Embryonic facial prominence (tissue), 1 donor: ENCODE measurements around the gene UHMK1.
"Not testable (repeated sequence)": the region's sequence is repeated elsewhere in the genome, so short reads cannot be mapped to it uniquely, and the experiment has no call there.

Experiments
- DNase-seq: peaks from one replicate; pipeline ENCODE4 v3.0.0-alpha.2; 2016; ENCODE audit errors: extremely low spot score

Gene UHMK1, protein sequence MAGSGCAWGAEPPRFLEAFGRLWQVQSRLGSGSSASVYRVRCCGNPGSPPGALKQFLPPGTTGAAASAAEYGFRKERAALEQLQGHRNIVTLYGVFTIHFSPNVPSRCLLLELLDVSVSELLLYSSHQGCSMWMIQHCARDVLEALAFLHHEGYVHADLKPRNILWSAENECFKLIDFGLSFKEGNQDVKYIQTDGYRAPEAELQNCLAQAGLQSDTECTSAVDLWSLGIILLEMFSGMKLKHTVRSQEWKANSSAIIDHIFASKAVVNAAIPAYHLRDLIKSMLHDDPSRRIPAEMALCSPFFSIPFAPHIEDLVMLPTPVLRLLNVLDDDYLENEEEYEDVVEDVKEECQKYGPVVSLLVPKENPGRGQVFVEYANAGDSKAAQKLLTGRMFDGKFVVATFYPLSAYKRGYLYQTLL

DNA sequence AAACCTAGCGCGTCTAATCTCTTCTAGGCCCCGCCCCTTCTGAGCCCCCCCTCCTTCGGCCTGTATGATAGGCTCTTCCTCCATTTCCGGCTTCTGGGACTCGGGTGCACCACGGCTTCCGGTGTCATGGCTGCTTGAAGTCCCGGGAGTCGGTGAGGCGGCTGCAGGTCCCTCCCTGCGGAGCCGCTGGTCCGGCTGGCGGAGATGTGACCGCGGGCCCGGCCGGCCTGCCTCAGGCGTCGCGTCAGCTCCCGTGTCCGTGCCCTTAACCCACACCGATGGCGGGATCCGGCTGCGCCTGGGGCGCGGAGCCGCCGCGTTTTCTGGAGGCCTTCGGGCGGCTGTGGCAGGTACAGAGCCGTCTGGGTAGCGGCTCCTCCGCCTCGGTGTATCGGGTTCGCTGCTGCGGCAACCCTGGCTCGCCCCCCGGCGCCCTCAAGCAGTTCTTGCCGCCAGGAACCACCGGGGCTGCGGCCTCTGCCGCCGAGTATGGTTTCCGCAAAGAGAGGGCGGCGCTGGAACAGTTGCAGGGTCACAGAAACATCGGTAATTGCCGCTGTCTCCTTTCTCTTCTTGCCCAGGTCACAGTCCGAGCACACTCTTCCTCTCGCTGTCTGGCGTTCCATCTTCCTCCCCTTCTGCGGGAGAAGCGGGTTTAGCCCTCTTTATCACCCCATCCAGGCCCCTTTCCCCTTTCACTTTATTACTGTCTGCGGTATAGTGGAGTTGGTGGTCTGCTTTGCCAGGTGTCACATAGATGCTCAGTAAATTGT lies at the start of gene UHMK1:
TSS of gene UHMK1 (plus strand) at position 96 of the 773 bp plus-strand sequence. CDS start at position 279, 183 bp downstream.
- DNase-seq = peak; percentile 91

DNA sequence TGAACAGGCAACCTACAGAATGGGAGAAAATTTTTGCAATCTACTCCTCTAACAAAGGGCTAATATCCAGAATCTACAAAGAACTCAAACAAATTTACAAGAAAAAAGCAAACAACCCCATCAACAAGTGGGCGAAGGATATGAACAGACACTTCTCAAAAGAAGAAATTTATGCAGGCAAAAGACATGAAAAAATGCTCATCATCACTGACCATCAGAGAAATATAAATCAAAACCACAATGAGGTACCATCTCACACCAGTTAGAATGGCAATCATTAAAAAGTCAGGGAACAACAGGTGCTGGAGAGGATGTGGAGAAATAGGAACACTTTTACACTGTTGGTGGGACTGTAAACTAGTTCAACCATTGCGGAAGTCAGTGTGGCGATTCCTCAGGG lies 43.3 kb upstream of the UHMK1 start:
- DNase-seq = not testable (repeated sequence)

DNA sequence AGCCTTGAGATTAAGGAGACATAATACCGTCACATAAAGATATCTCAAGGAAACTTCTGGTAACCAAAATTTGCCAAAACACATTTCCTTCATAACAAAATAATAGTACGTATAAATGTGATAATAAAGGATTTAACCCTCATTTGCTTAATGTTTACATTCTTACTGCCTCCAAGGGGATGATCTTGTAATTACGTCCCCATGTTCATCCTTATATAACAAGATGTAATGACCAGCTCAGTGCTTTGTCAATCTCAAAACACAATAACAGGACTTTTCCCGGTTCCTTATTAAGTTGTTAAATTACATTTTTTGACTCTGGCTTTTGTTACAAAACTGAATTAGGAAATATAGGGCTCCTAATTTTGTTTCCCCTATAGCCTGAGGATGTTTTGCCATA lies 41.3 kb upstream of the UHMK1 start:
- no peak for DNase-seq

DNA sequence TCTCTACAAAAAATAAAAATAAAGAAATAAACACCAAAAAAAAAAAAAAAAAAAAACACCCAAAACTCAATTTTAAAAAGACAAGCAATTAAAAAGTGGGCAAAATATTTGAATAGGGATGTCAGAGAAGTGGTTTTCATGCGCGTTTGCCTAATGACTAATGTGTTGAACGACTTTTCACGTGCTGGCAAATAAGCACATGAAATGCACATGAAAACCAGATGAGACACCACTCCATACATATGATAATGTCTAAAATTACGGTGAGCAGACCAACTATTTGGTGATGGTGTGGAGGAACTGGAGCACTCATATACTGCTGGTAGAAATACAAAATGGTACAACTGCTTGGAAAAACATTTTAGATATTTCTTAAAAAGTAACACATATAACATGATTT lies 39.4 kb upstream of the UHMK1 start:
- DNase-seq = no peak

DNA sequence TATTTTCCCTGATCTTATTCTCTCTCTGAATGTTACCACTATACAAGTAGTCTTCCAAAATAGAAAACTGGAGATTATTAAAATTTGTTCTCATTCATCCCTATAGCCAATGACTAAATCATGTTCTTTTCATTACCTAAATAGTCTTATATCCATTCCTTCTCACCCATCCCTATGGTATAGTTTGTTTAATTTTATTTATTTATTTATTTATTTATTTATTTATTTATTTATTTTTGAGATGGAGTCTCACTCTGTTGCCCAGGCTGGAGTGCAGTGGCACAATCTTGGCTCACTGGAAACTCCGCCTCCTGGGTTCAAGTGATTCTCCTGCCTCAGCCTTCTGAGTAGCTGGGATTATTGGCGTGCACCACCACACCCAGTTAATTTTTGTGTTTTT lies 35.2 kb upstream of the UHMK1 start:
- DNase-seq = not testable (repeated sequence)

DNA sequence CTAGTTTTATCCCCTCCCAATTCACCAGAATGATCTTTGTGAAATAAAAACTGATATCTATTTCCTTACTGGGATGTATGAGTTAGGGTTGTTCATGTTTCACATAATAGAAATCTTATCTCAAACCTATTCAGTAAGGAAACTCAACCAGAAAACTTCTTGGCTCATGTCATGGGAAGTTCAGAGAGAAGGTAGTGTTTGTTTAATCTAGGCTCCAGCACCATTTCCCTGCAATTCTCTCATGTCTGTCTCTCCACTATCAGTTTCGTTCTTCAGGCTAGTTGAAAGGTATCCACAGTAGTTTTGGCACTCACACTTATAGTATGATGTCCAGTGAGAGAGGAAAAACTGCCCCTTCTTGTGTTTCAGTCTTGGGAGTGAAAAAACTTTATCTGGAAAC lies 34.6 kb upstream of the UHMK1 start:
- DNase-seq = peak; percentile 12

DNA sequence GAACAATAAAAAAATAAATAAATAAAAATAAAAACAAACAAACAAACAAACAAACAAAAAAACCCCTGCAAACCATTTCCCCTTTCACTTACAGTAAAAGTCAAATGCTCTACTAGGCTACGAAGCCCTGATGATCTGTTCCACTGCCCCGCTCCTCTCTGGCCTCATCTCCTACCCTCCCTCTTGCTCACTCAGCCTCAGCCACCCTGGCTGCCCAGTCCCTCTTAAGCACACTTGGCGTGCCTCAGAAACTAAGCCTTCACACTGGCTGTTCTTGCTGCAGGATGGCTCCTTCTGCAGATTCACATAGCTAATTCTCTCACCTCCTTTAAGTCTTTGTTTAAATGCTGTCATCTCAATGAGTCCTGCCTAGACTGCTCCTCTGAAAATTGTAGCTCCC lies 30.8 kb upstream of the UHMK1 start:
- no peak for DNase-seq

DNA sequence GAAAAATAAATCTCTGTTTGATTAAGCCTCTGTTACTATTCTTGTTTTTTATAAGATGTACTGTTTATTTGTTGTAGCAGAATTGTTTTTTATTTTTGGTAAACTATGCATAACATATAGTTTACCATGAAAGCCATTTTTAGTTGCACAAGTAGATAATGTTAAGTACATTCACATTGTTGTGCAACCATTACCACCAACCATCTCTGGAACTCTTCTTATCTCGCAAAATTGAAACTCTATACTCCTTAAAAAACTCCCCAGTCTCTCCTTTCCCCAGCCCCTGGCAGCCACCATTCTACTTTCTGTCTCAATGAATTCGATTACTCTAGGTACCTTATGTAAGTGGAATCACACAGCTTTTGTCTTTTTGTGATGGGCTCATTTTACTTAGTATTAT lies 27.4 kb upstream of the UHMK1 start:
- no peak for DNase-seq

DNA sequence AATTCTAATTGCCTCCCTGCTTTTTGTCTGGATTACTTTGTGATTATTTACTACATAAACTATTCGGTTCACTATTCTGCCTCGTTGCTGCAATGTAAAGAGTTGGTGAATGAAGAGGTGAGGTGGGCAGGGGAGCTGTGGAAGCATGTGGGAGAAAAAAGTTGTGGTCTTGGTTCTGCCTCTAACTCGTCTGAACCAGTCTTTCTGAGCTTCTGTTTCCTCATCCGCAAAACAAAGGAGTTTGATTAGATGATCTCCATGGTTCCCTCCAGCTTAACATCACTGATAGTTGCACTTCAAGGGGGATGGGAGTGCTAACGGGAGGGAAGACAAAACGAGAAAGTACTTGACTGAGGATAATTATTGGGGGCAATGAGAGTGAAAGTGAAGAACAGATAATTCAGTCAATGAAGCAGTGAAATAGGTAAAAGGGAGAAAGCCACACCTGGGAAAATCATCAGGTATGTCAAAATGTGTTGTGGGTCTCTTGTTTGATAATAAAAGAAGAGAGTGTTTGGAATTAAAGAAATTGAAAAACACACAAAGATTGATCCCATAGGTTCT lies 26.2 kb upstream of the UHMK1 start:
- DNase-seq = no peak

DNA sequence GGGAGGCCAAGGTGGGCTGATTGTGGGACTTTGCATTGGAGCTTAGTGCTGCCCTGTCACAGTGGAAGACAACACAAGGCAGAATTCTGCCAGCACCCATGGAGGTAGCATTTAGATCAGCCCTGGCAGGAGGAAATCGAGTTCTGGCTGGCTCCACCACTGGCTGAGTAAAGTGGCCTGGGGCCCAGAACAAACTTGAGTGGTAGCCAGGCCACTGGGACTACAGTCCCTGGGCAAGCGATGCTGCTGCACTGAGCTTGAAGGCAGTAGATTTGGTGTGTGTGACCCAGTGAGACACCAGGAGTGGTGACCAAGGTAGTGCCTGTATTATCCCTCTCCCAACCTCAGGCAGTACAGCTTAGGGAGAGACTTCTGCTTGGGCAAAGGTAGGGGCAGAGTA lies 22.5 kb upstream of the UHMK1 start:
- no peak for DNase-seq

DNA sequence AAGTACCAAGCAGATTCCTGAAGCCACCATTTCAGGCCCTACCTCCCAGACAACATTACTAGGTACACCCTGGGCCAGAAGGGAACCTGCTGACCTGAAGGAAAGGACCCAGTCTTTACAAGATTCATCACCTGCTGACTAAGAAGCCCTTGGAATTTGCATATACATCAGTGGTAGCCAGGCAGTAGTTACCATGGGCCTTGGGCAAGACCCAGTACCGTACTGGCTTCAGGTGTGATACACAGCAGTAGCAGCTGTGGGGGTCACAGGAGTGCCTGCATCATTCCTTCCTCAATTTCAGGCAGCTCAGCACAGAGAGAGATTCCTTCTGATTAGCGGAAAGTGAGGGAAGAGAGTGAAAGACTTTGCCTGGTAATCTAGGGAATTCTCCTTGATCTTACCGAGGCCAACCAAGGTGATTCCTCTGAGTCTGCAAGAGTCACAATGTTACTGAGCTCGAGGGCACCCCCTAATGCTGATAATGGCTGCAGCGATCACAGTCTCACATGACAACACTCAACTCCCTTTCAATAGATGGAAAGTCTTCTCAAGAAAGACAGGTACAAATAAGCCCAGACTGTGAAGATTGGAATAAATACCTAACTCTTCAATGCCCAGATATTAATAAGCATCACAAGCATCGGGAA lies 22.0 kb upstream of the UHMK1 start:
- DNase-seq = no peak

DNA sequence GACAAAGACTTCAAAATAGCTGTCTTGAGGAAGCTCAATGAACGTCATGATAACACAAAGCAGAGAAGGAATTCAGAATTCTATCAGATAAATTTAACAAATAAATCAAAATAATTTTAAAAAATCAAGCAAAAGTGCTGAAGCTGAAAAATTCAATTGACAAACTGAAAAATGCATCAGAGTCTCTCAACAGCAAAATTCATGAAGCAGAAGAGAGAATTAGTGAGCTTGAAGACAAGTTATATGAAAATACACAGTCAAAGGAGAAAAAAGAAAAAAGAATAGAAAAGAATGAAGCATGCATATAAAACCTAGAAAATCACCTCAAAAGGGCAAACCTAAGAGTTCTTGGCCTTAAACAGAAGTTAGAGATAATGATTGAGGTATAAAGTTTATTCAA lies 21.0 kb upstream of the UHMK1 start:
- no peak for DNase-seq

DNA sequence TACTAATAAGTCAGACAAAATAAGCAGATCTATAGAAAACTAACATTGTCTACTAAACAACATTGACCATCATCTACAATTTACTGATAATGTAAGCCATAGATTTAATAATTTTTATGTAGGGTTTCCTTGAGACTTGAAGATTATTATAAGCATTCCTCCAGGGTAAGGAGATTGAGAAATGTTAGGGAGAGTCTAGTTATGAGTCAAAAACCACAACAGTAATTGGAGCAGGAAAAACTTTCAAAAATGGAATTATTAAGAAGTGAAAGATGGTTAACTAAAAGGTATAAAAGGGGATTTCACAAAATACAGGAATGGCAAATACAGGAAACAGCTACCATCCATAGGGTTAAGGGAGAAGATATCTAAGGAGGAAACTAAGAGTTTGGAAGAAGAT lies 12.4 kb upstream of the UHMK1 start:
- DNase-seq = no peak

DNA sequence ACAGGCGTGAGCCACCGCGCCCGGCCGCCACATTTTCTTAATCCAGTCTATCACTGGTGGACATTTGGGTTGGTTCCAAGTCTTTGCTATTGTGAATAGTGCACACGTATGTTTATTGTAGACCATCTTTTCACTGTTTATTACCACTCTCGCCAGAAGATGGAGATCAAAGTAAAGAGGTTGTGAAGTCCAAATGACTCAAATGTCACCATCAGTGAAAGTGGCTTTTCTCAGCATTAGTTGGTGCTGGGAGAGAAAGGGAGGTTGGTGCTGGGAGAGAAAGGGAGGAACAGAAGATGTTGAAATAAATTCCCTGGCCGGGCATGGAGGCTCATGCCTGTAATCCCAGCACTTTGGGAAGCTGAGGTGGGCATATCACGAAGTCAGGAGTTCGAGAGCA lies 10.4 kb upstream of the UHMK1 start:
- DNase-seq = no peak

DNA sequence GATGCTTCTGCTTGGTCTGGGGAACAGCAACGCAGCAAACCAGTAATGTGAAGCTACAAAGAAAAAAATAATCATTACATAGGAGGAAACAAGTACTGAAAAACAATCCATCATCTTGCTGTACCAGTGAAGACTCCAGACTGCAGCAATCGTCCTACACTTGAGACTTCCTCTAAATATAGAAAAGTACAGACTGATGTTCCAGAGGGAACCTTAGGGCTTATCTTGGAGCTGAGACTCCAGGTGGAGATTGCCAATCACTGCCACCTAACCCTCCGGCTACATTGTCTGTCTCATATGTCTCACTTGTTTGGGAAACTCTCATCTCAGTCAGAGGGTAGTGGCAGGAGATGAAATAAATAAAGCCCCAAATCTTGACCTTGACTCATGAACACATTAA lies 9.4 kb upstream of the UHMK1 start:
- DNase-seq = no peak

DNA sequence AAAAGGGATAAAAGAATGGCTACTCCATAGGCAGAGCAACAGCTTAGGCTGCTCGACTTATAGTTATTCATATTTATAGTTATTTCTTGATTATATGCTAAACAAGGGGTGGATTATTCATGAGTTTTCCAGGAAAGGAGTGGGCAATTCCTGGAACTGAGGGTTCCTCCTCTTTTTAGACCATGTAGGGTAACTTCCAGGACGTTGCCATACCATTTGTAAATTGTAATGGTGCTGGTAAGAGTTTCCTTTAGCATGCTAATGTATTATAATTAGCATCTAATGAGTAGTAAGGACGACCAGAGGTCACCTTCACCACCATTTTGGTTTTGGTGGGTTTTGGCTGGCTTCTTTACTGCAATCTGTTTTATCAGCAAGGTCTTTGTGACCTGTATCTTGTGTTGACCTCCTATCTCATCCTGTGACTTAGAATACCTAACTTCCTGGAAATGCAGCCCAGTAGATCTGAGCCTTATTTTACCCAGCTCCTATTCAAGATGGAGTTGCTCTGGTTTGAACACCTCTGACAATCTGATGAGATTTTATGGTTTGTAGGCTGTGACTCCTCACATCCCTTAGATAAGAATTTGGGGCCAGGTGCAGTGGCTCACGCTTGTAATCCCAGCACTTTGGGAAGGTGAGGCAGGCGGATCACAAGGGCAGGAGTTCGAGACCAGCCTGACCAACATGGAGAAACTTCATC lies 1.9 kb upstream of the UHMK1 start:
- not testable (repeated sequence) for DNase-seq

DNA sequence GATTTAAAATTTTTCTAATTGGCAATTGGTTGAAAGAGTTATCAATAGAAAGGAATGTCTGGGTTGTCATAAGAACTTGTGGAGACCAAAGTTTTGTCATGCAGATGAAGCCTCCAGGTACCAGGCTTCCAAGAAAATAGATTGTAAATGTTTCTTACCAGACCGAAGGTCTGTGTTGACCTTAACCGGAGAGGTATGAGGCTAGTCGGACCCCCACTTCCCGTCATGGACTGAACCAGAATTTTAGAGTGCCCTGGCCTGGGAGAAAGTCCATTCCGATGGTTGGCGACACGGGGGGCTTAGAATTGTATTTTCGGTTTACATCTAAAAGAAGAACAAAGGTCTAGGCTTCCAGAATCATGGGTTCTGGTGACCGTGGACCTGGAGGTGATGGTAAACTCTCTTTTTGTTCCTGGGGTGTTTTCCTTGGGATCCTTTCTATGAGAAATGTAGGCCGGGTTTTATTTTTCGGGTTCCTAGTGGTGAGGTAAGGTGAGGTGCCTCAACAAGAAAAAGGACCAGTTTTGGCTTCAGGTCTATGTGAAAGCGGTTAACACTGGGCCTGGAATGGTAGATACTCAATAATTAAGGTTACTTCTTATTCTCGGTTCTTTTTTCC lies 405 bp upstream of the UHMK1 start:
- DNase-seq = no peak

DNA sequence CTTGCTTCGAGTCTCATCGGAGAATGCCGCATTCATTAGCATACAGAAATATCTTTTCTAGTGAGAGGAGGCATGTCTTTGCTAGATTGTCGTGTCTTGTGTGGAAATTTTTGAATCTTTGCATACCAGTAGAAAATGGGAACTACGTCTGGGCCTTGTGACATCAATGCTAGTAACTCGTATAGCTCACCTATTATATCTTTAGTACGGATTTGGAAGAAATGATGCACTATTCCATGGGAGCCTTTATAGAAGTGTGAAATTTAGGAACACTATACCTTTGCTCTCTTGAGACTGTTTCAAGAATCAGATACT lies 835 bp downstream of the UHMK1 start:
- no peak for DNase-seq

DNA sequence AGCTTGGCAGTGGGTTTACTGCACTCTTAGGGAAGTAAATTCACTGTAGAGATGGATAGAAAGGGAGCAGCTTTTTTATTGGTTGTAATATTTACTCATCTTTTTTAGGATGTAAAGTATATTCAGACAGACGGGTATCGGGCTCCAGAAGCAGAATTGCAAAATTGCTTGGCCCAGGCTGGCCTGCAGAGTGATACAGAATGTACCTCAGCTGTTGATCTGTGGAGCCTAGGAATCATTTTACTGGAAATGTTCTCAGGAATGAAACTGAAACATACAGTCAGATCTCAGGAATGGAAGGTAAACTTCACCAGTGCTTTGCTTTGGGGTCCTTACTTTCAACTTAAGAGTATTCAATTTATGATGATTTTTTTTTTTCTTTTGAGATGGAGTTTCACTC lies 3.2 kb downstream of the UHMK1 start:
- no peak for DNase-seq

DNA sequence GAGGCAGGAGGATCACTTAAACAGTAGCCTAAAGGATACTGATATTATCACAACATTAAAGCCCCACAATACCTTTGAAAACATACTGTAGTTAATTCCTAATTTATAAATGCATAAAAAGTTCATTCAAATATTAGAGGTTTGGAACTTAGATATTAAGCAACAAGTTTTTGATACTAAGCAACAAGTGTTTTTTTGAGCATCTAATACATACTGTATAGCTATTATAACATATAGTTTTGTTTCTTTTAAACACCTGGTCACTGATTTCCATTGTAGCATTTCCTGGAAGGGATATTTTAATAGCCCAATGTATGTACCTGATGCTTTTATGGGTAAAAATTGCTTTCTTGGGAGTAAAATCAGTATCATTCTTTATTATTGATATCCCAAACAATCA lies 4.5 kb downstream of the UHMK1 start:
- no peak for DNase-seq

DNA sequence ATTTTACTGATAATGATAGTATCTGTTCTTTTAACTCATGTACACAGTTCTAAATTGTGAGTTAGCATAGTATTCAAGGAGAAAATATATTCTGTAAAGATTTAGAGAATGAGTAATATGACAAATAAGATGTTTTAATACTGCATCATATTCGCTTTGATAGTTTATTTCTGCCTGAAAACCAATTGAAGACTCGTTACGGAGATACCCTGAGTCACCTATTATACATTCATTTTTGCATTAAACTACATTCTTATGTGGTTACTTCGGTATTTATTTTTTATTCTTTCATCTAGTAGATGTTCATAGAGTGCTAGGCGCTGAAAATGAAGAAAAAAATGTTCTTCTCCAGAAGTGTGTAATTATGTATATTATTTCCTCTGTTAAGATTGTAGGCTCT lies 5.3 kb downstream of the UHMK1 start:
- no peak for DNase-seq
